Muscle of back (tissue), 11 donors: ENCODE measurements around the gene TPSG1. TPM values are rescaled to one million over a fixed set of nuclear protein-coding genes. Genes with fewer than 3 reads are reported as not detected.
A peak's percentile ranks its signal among the peaks of the same experiment; 100 is the strongest.

ENCODE experiments used
- DNase-seq, 3 donors: peaks; one replicate each; pipeline versions ENCODE4 v3.0.0 to v3.0.0-alpha.2; 2013
- polyA plus RNA-seq, 10 donors: library from polyadenylated mRNA; unstranded; fragments of 120-200 nt; gene quantifications; one replicate each; pipeline ENCODE4 v1.2.1, GENCODE V29; 2013; ENCODE audit not compliant: insufficient read length in 10 of 10

Gene TPSG1
- polyA plus RNA-seq, 10 donors, result 0.49 to 2.0 (median 1.3) TPM

GRCh38 chr16:1180549-1181403 lies 44.3 kb downstream of the TPSG1 start:
- DNase-seq, result peak; percentile 46 to 57 (median 52)

DNA sequence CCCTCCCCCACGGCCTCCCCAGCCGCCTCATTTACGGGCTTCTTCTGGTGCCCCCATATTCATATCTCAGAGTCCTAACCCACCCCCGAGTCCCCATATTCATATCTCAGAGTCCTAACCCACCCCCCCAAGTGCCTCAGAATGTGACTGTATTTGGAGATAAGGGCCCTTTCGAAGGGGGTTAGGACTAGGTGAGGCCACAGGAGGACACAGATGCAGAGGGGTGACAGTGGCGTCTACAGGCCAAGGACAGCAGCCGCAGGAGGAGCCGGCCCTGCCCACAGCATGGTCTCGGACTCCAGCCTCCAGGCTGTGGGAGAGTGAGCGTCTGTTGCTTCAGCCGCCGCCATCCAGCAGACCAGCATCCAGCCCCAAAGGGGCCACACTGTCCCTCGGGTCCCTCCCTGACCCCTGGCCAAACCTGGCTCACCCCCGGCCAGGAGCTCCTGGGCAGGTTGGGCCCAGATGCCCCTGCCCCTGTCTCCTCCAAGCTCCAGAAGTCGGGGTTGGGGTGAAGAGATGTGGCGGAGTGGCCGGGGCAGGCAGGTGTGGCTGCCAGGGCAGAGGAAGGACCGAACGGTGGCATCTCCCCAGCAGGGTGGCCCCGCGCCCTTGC lies 46.7 kb downstream of the TPSG1 start:
- no peak for DNase-seq

- no peak for DNase-seq
Observed at GRCh38 chr16:1177750-1178149, 47.3 kb downstream of the TPSG1 start.

DNA sequence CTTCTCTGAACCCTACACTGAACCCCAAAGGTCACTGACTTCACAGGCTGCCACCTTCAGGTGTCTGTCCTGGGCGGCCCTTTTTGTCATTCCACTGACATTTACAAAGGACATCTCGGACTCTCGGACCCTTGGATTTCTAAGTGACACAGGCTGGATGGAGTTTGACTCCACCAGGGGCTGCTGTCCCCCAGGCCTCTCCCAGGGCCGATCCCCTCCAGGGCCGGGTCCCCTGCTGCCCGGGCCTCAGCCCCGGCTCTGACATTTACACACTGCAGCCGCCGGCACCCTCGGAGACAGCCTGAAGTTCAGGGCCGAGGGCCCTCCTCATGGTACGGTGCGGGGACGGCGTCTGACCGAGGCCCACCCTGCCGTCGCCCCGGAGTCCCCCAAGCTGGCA lies 48.0 kb downstream of the TPSG1 start:
- DNase-seq, result no peak

DNA sequence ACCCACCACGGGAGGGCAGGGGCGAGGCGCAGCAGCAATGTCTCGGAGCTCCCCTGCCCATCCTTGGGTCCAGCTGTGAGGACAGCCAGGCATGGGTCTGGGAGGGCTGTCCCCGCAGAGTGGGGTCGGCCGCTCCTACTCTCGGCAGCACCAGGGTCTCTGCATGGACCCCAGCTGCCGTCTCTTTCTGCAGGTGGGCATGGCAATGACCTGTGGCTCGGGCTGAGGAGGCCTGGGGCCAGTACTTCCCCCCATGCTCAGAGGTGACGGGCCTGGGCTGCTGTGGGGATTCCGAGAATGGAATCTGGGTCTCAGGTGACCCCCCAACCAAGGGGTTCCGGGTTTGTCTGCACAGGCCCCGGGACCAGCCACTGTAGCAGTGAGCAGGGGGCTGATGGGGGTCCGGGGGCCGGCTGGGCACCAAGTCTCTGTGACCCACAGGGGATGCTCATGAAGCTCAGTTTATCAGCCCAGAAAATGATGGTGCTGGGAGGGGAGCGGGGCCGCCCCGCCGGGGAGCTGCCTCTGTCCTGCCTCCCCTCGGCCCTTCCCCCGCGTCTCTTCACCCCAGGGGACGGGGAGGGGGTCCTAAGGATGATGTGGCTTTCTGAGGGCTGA lies 48.7 kb downstream of the TPSG1 start:
- DNase-seq, result no peak

DNA sequence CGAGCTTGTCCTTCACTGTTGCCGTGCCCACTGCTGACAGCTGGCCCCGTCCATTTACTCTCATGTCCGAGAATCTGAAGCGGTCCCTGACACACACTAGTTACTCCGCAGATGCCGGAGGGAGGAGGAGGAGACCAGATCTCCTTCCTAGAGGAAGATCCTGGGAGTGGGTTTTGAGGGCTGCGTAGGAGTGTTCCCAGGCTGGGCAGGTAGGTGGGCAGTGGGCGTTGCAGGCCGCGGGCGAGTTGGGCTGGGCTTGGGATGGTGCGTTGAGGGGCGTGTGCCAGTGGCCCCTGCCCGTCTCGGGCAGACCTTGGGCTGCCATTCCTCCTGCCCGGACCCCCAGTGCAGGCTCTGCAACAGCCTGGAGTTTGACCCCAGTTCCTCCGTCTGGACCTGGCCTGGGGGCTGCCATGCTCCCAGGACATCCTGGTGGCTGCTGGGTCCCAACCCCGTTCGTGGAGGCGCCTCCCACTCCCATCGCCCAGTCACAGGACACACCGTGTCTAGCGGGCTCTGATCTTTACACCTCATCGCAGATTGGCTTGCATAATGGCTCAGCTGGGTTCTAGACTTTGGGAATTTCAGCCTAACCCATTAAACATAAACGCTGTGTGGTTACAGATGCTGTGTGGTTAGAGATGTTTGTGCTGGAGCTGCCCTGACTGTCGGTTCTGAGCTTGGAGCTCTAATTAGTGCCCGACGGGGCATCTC lies 49.3 kb downstream of the TPSG1 start:
- no peak for DNase-seq

- DNase-seq, result no peak
Observed at GRCh38 chr16:1174477-1175357, 50.4 kb downstream of the TPSG1 start.

- DNase-seq, result no peak
Observed at GRCh38 chr16:1173788-1174451, 51.1 kb downstream of the TPSG1 start.

GRCh38 chr16:1172651-1173050 lies 52.4 kb downstream of the TPSG1 start:
- DNase-seq, result no peak

DNA sequence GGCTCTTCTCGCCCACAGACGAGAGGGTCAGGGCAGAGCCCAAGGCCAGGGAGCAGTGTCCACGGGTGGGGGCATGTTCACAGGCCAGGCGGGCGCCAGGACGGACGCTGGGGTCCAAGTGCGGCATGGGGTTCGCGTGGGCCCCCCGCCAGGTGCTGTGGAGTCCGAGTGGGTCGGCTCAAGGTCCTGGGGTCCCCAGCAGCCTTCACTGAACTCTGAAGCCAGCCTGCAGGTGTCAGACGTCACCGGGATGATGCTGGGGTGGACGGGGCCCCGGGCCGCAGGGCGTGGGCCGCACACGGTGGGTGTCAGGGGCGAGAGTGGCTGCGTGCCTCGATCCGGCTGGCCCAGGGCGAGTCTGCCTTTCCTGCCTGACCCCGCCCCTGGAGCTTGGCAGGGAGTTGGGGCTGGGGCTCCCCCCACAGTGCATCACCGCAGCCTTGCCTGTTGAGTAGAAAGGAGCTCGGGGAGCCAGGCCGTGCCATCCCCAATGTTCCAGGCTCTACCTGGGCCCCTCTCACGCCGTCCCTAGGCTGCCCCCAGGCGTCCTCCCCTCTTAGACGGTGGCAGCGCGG lies 53.1 kb downstream of the TPSG1 start:
- no peak for DNase-seq

Other genes with a start within 250 kb of the TPSG1 start
- 10 to 100 TPM; 29.4 to 38.0 (median 31.9) TPM for gene SOX8, start 243.5 kb downstream of the TPSG1 start, polyA plus RNA-seq
- under 1 TPM in 2 of 10 donors, not detected in 8; 0.12 to 0.15 TPM for gene SSTR5, start 152.5 kb downstream of the TPSG1 start, polyA plus RNA-seq
- gene C1QTNF8, start 129.0 kb downstream of the TPSG1 start, polyA plus RNA-seq, result not detected
- gene CACNA1H, start 72.2 kb downstream of the TPSG1 start, polyA plus RNA-seq, result 10 to 100 TPM; 30.7 to 52.0 (median 36.2) TPM
- 1 to 10 TPM in 9 of 10 donors, under 1 TPM in 1; 0.34 to 6.3 (median 2.6) TPM for gene TPSB2, start 4.9 kb upstream of the TPSG1 start, polyA plus RNA-seq
- 1 to 10 TPM in 9 of 10 donors, under 1 TPM in 1; 0.67 to 7.3 (median 2.6) TPM for gene TPSAB1, start 15.4 kb upstream of the TPSG1 start, polyA plus RNA-seq
- 1 to 10 TPM in 2 of 10 donors, under 1 TPM in 3, not detected in 5; 0.33 to 1.2 (median 0.91) TPM for gene TPSD1, start 30.8 kb upstream of the TPSG1 start, polyA plus RNA-seq
- gene UBE2I, start 84.4 kb upstream of the TPSG1 start, polyA plus RNA-seq, result 100 to 1,000 TPM in 4 of 10 donors, 10 to 100 TPM in 6; 89.9 to 116 (median 99.7) TPM
- 1 to 10 TPM in 2 of 10 donors, under 1 TPM in 8; 0.40 to 1.2 (median 0.81) TPM for gene BAIAP3, start 108.4 kb upstream of the TPSG1 start, polyA plus RNA-seq
- gene TSR3, start 126.6 kb upstream of the TPSG1 start, polyA plus RNA-seq, result 10 to 100 TPM; 35.9 to 54.8 (median 44.5) TPM
- gene GNPTG, start 126.7 kb upstream of the TPSG1 start, polyA plus RNA-seq, result 10 to 100 TPM; 21.1 to 43.0 (median 36.4) TPM
- gene UNKL, start 189.4 kb upstream of the TPSG1 start, polyA plus RNA-seq, result 10 to 100 TPM in 1 of 10 donors, 1 to 10 TPM in 9; 4.4 to 13.3 (median 7.1) TPM
- gene UQCC4, start 195.5 kb upstream of the TPSG1 start, polyA plus RNA-seq, result 10 to 100 TPM in 6 of 10 donors, 1 to 10 TPM in 4; 8.1 to 13.5 (median 10.3) TPM
- gene PERCC1, start 205.8 kb upstream of the TPSG1 start, polyA plus RNA-seq, result under 1 TPM in 3 of 10 donors, not detected in 7; 0.18 to 0.29 (median 0.19) TPM
- gene CCDC154, start 219.3 kb upstream of the TPSG1 start, polyA plus RNA-seq, result 1 to 10 TPM in 8 of 10 donors, under 1 TPM in 2; 0.68 to 2.7 (median 1.6) TPM
- gene CLCN7, start 249.8 kb upstream of the TPSG1 start, polyA plus RNA-seq, result 10 to 100 TPM; 19.8 to 37.5 (median 28.3) TPM